Measurements from ENCODE around the gene RALGPS1. TPM values are rescaled to one million over a fixed set of nuclear protein-coding genes. Genes with fewer than 3 reads are reported as not detected.

Gene RALGPS1
- total RNA-seq, 1 donor from 2014 or later = 11.9 TPM

- DNase-seq = no peak
These were observed 7.5 kb upstream of the RALGPS1 start for GRCh38 chr9:126907058-126907457.

- no peak for DNase-seq
These were observed 767 bp downstream of the RALGPS1 start for GRCh38 chr9:126915281-126915816.

GRCh38 chr9:126915846-126916543 is 1.4 kb downstream of the RALGPS1 start:
- DNase-seq = no peak

GRCh38 chr9:126916909-126917308 is 2.3 kb downstream of the RALGPS1 start:
- DNase-seq = no peak

- no peak for DNase-seq
These were observed 4.6 kb downstream of the RALGPS1 start for GRCh38 chr9:126919193-126919592.

- no peak for DNase-seq
These were observed 11.3 kb downstream of the RALGPS1 start for GRCh38 chr9:126925876-126926275.

- no peak for DNase-seq
These were observed 11.8 kb downstream of the RALGPS1 start for GRCh38 chr9:126926364-126926763.

- no peak for DNase-seq
These were observed 12.8 kb downstream of the RALGPS1 start for GRCh38 chr9:126927419-126927818.

GRCh38 chr9:126932871-126933321 is 18.3 kb downstream of the RALGPS1 start:
- DNase-seq = no peak

- DNase-seq = no peak
These were observed 18.9 kb downstream of the RALGPS1 start for GRCh38 chr9:126933334-126933980.

- no peak for DNase-seq
These were observed 19.9 kb downstream of the RALGPS1 start for GRCh38 chr9:126934441-126934840.

- DNase-seq = no peak
These were observed 21.0 kb downstream of the RALGPS1 start for GRCh38 chr9:126935630-126936029.

GRCh38 chr9:126937444-126937843 is 22.9 kb downstream of the RALGPS1 start:
- no peak for DNase-seq

- DNase-seq = no peak
These were observed 23.7 kb downstream of the RALGPS1 start for GRCh38 chr9:126938327-126938726.

- no peak for DNase-seq
These were observed 25.2 kb downstream of the RALGPS1 start for GRCh38 chr9:126939821-126940221.

GRCh38 chr9:126942399-126942798 is 27.8 kb downstream of the RALGPS1 start:
- peak; percentile 80 for DNase-seq

GRCh38 chr9:126945682-126946081 is 31.1 kb downstream of the RALGPS1 start:
- DNase-seq = no peak

GRCh38 chr9:126947529-126947928 is 32.9 kb downstream of the RALGPS1 start:
- DNase-seq = no peak

- DNase-seq = no peak
These were observed 37.8 kb downstream of the RALGPS1 start for GRCh38 chr9:126952205-126952977.

GRCh38 chr9:126953041-126953809 is 38.6 kb downstream of the RALGPS1 start:
- peak; percentile 85 for DNase-seq

GRCh38 chr9:126955811-126956210 is 41.2 kb downstream of the RALGPS1 start:
- no peak for DNase-seq
